ENCODE results near the gene NMNAT2. TPM values are rescaled to one million over a fixed set of nuclear protein-coding genes. Genes with fewer than 3 reads are reported as not detected.

The NMNAT2 gene
- total and polyA plus RNA-seq, 2 of the 8 experiments (the other 6 are each of a cell fraction or from before 2014, with no cell fraction given): 6.5 to 20.9 TPM

GRCh38 chr1:183416850-183417771 lies 1.1 kb downstream of the NMNAT2 start (continued):
- TF ChIP-seq ATF2 (IDR thresholded peaks at IDR 0.05; ENCODE audit: low read length) (no peak), HDAC6 (IDR thresholded peaks at IDR 0.05; ENCODE audit: low read depth, low read length) (no peak), POU5F1 (IDR thresholded peaks at IDR 0.05; ENCODE audit: low read depth, low read length) (no peak), SIN3A (conservative IDR thresholded peaks at IDR 0.05 in 1 of 2, IDR thresholded peaks at IDR 0.05 in 1 of 2; ENCODE audit: low read depth in 1 of 2, low read length in 2 of 2) (peak; percentile 99 to 100), CHD2 (IDR thresholded peaks at IDR 0.05; ENCODE audit: low read length) (peak; percentile 12; the same call in 1 of the 2 replicates), RAD21 (IDR thresholded peaks at IDR 0.05 in 1 of 2, conservative IDR thresholded peaks at IDR 0.05 in 1 of 2; ENCODE audit: low read depth in 2 of 2, low read length in 2 of 2) (peak; percentile 17 to 22; a peak in 2 of 4 replicates), USF2 (IDR thresholded peaks at IDR 0.05; ENCODE audit: low read length) (0 out of 2 replicates have a peak, but pooled peaks have one; percentile 18), NANOG (IDR thresholded peaks at IDR 0.05; ENCODE audit: insufficient read depth, low read depth, low read length, poor library complexity, severe bottlenecking) (no peak), TAF1 (IDR thresholded peaks at IDR 0.05; ENCODE audit: low read depth, low read length) (no peak), SIX5 (IDR thresholded peaks at IDR 0.05; ENCODE audit: low read depth, low read length) (no peak), BCL11A (IDR thresholded peaks at IDR 0.05; ENCODE audit: low read depth in 2 of 2, low read length in 2 of 2) (no peak)
